GM19043 (cell line): ENCODE data around the gene RNF212.
"Not testable (repeated sequence)": the region's sequence is repeated elsewhere in the genome, so short reads cannot be mapped to it uniquely, and the experiment has no call there.

Source experiments
- ATAC-seq: cut with Tn5 transposase; IDR thresholded peaks from one replicate; pipeline ENCODE4 v1.9.1; 2021; ENCODE audit warnings: low read depth; ENCODE audit not compliant: unreplicated experiment

The RNF212 gene

DNA sequence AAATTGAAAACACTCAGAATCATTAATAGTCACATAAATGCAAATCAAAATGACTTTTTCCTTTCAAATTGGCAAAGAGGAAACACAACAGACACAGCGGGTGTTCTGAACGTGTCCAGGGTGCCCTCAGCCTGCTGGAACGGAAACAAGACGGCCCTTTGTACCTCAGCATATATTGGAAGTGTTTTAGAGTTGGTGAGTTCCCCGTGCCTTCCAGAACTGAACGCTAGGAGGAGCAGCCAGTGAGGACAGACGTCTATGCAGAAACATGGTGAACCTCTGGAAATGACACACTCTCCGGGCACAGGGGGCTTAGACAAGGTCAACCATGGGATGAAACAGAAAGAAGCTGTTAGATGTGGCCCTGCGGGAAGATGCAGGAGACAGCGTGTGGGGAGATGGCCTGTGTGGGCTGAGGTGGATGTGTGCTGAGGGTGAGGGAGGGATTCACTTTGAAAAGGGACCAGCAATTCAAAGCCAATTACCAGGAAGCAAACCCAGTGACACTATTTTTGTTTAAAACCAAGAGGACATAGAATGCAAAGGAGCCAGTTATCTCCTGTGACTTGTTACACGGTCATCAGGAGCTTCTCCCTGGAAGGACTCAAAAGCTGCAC, 40.4 kb downstream of the RNF212 start:
- no peak for ATAC-seq

- ATAC-seq = no peak
These were observed 44.0 kb downstream of the RNF212 start for GRCh38 chr4:1069394-1069793.

- no peak for ATAC-seq
These were observed 47.6 kb downstream of the RNF212 start for GRCh38 chr4:1065732-1066131.

DNA sequence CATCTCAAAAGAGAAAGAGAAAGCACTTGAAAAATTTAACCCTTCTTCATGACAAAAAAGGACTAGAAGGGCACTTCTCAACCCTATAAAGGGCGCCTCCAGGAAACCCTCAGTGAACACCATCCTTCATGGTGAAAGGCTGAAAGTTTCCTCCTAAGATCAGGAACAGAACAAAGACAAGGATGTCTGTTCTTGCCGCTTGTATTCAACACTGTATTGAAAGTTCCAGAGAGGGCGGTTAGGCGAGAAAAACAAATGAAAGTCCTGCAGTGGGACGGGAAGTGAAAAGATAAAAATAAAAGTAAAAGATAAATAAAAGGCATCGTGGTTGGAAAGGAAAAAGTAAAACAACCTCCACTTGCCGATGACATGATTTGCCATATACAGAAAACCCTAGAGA, 50.9 kb downstream of the RNF212 start:
- ATAC-seq = no peak

GRCh38 chr4:1061760-1062159, 51.6 kb downstream of the RNF212 start:
- ATAC-seq = no peak

DNA sequence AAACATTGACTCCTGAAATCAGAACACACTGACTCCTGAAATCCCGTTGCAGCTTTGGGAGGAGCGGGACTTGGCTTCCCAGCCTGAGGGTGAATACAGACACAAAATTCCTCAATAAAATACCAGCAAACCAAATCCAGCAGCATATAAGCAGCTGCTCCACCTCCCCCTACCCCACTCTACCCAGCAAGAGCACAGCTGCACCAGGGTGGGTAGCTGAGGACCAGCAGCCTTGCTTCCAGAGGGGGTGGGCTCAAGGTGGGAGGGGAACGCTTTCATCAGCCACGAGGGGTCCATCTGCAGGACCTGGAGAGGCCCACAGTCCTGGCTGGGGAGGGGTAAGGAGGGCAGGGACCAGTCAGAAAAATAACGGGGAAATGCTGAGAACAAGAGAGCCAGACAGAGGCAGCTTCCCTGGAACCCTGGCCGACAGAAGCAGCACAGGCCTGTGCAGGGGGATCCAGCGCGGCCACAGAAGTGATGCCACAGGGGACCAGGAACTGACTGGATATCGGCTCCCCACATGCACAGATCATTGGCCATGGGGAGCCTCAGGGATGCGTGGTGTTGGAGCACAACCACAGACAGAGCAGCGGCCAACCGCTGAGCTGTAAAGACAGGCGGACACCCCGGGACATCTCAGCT, 52.2 kb downstream of the RNF212 start:
- no peak for ATAC-seq

DNA sequence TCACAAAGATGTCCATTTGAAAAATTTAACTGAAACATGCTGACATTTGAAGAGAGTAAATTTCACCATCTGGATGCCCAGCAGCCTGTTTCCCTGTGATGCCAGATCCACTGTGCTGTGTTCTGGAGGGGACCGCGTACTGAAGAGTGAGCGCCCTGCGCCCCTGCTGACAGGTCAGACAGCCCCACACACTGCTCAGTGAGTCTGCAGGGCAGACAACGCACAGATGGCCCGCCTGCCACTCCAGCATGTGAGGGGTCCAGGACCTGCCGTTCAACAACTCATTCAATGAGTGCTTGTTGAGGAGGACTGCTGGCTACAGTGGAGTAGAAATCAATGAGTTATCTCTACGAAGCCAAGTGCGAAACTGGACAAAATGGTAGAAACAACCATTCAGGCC, 52.7 kb downstream of the RNF212 start:
- ATAC-seq = no peak

DNA sequence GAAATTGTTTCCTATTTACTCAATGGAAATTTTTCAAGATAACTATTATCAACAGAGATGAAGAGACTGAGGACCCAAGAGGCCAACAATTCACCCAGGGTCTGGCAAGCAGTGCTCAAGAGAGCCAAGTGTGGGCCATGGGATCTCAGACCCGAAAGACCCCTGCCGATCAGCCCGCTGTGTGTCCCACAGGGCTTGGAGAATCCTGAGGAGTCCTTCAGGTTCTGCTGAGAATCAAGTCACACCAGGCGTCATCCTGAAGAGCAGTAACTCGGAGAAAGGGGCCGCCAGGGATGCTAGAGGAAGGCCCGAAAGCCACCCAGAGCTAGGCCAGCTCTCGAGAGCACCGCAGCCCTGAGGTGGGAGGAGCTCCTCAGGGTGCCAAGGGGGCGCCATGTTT, 53.2 kb downstream of the RNF212 start:
- ATAC-seq = no peak

GRCh38 chr4:1058997-1059665, 54.2 kb downstream of the RNF212 start:
- no peak for ATAC-seq

GRCh38 chr4:1058198-1058996, 55.0 kb downstream of the RNF212 start:
- ATAC-seq = no peak

- no peak for ATAC-seq
These were observed 56.0 kb downstream of the RNF212 start for GRCh38 chr4:1057403-1057745.

DNA sequence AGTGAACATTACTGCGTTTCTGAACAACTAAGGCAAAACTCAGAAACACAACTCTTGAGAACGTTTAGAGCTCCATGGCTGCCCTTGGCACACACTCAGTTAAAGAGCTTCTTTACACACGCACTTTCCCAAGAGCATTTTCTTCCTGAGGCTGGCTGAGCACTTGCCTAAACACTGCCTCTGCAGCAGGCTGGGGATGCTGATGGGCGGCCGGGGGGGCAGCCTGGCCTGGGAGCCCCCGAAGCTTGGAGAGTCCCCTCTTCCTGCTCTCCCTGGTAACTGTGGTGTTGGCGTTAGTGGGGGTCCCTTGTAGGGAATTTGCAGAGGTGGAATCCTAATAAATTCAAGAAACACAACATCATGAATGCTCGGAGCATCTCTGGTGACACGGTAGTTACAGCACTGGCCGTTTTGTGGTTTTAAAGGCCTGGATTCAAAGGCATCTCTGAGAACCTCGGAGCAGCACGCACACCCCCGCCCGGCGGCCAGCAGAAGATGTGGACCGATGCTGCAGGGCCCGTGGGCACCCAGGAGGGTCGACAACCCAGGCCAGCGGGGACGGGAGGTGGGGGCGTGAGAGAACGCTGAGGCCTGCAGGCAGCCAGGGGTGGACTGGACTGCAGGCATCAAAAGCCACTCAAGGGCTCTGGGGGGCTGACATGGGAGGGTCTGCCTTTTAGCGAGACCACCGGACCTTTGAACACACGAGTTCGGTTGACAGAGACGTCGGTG, 56.5 kb downstream of the RNF212 start:
- no peak for ATAC-seq

DNA sequence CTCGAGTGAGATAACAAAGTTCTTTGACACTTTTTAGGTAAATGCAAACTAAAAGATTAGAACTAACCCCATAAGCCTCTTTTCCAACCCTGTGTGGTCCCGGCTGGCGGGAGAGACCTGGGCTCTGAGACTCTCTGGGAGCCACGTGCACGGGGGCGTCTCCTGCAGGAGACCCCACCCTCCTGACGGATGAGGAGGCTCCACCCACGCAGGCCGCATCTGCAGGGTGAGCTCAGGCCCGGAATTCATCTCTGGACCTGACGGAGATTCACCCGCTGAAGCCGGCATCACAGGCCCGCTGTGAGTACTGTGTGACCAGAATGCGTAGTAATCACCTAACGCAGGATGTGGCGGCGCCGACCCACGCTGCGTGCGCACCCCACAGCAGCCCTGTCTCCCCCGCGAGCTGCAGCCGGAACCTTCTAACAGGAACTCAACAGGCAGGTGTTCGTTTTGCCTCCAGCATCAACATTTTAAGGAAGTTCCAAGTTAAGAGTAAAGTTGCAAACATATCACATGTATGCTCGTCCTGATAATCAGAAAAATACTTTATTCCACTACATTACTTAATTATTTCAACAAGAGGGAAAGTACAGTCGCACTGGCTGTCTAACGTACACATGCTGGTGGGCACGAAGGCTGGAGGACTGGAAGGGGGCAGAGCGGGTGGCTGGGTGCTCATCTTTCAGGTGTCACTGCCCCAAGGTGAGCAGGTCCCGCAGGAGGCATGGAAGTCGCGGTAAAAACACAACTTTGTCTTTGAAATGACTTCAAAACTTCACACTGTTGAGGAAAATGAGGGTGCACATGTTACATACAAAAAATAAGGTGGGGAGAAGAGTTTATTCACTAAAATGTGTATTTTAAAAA, 57.4 kb downstream of the RNF212 start:
- ATAC-seq = no peak

DNA sequence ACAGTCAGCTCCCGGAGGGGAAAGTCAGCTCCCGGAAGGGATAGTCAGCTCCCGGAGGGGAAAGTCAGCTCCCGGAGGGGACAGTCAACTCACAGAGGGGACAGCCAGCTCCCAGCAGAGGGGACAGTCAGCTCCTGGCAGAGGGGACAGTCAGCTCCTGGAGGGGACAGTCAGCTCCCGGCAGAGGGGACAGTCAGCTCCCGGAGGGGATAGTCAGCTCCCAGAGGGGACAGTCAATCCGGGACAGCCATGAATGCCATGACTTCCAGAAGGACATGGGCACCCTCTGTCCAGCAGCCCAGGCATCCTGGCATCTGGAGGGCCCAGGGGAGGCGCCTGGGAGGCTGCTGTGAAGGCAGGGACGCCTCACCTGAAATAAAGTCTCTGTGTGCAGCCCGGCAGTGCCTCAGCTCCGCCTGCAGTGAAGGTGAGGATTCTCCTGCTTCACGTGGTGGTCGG, 58.1 kb downstream of the RNF212 start:
- not testable (repeated sequence) for ATAC-seq

GRCh38 chr4:1054696-1055242, 58.6 kb downstream of the RNF212 start:
- not testable (repeated sequence) for ATAC-seq

DNA sequence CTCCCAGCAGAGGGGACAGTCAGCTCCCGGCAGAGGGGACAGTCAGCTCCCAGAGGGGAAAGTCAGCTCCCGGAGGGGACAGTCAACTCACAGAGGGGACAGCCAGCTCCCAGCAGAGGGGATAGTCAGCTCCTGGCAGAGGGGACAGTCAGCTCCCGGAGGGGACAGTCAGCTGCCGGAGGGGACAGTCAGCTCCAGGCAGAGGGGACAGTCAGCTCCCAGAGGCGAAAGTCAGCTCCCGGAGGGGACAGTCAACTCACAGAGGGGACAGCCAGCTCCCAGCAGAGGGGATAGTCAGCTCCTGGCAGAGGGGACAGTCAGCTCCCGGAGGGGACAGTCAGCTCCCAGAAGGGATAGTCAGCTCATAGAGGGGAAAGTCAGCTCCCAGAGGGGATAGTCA, 59.5 kb downstream of the RNF212 start:
- ATAC-seq = not testable (repeated sequence)

DNA sequence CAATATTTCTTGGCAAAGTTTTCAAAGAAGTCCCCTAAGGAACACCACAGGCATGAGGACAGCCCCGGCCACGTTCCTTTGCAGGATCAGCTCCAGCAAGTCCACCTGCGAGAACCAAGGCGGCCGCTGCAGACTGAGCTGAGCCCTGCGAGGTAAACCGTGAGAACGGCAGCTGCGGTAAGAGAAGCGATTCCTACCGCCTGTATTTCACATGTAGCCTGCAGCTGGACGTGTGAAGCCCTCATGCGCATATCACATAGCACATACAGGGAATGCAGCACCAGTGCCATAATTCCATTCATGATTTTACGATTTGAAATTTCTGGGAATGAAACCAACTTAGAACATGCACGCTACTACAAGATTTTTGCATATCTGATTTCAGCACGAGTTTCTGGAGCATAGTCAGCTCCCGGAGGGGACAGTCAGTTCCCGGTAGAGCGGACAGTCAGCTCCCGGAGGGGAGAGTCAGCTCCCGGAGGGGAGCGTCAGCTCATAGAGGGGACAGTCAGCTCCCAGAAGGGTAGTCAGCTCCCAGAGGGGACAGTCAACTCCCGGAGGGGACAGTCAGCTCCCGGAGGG, 60.2 kb downstream of the RNF212 start:
- ATAC-seq = no peak

DNA sequence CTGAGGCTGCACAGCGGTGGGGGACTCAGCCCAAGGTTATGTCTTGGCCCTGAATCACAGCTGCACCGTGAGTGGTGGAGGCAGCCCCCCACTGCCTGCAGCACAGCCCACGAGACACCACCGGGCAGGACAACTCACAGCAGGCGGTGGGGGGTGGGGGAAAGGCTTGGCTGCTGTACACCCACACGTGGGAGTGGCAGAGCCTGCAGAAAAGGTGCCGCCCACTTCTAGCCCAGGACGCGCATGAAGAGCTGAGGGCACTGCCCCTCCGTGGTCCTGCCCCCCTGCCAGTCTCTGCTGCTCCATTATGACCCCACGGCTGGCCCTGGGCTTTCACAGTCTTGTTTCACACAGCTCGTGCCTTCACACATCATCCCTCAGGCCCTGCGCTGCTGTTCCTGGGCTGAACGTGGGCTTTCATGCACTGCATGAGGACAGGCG, 61.1 kb downstream of the RNF212 start:
- no peak for ATAC-seq

GRCh38 chr4:1051472-1051871, 61.9 kb downstream of the RNF212 start:
- ATAC-seq = no peak
